Endothelial cell of umbilical vein (primary cell): ENCODE data around the gene MTTP. TPM values are rescaled to one million over a fixed set of nuclear protein-coding genes. Genes with fewer than 3 reads are reported as not detected.

Experiments
- BruUV-seq: library from RNA; stranded (reverse); fragments of 400-500 nt; replicated peaks from 2 replicates; lab custom pipeline; 2021; lab: Mats Ljungman, UMichigan
- CTCF ChIA-PET: fragments of 300-600, 350-600 bp; sonication (Branson Sonifier 250); formaldehyde crosslinking; loops from one replicate; lab custom pipeline; 2021; ENCODE audit warnings: antibody characterized with exemption, inconsistent platforms; lab: Charles Lee
- POLR2A ChIA-PET: fragments of 300-600, 350-600 bp; sonication (Branson Sonifier 250); formaldehyde crosslinking; loops from one replicate; lab custom pipeline; 2021; ENCODE audit warnings: antibody characterized with exemption, inconsistent platforms; lab: Charles Lee
- DNase-seq: peaks from one replicate; pipeline ENCODE4 v3.0.0-alpha.2; 2011; ENCODE audit warnings: low read depth, low spot score
- FAIRE-seq: peaks from 2 replicates; lab custom pipeline; 2011; peaks lifted over from hg19 to GRCh38; lab: Jason Lieb, UNC
- H2AFZ ChIP-seq: 2 replicates; pipeline ENCODE4 v1.6.0; 2012; ENCODE audit warnings: low read depth, low read length, control low read depth, inconsistent platforms
- H3K27ac ChIP-seq: 2 replicates; pipeline ENCODE4 v1.5.1; 2011; ENCODE audit warnings: low read depth, mild to moderate bottlenecking, control low read depth, low read length, moderate library complexity; ENCODE audit not compliant: insufficient read depth
- H3K27me3 ChIP-seq, 2 experiments: 2 replicates each; pipeline versions ENCODE4 v1.6.0 to v1.6.1; 2011; ENCODE audit warnings: low read length in 2 of 2, mixed read lengths in 1 of 2; ENCODE audit not compliant: control insufficient read depth in 2 of 2, insufficient read depth in 2 of 2
- H3K36me3 ChIP-seq, 2 experiments: 2 replicates in 1 of 2; 3 replicates in 1 of 2; pipeline ENCODE4 v1.5.1; 2011; ENCODE audit warnings: low read length in 2 of 2, mild to moderate bottlenecking in 1 of 2, moderate library complexity in 1 of 2; ENCODE audit not compliant: control insufficient read depth in 2 of 2, insufficient read depth in 2 of 2; ENCODE audit errors: extremely low read depth in 1 of 2
- H3K4me1 ChIP-seq: 3 replicates; pipeline ENCODE4 v1.5.1; 2011; ENCODE audit warnings: mild to moderate bottlenecking, low read length; ENCODE audit not compliant: control insufficient read depth, insufficient read depth; ENCODE audit errors: extremely low read depth
- H3K4me2 ChIP-seq: 2 replicates; pipeline ENCODE4 v1.6.1; 2011; ENCODE audit warnings: low read length, control low read depth, mixed read lengths; ENCODE audit not compliant: insufficient read depth
- H3K4me3 ChIP-seq, 3 experiments: fragments of 200-600 bp in 1 of 3; sonication (generic), shearing (Covaris generic) in 1 of 3; replicated peaks in 1 of 3; 2 replicates each; pipeline ENCODE4 v1.5.1; 2011 to 2016; ENCODE audit warnings: control low read depth in 3 of 3, low read length in 3 of 3, mild to moderate bottlenecking in 2 of 3, inconsistent platforms in 1 of 3, low read depth in 1 of 3, moderate library complexity in 1 of 3; ENCODE audit not compliant: insufficient read depth in 1 of 3
- H3K79me2 ChIP-seq: 2 replicates; pipeline ENCODE4 v1.6.0; 2012; ENCODE audit warnings: low read length, inconsistent platforms; ENCODE audit not compliant: control insufficient read depth, insufficient read depth
- H3K9ac ChIP-seq: replicated peaks from 2 replicates; pipeline ENCODE3; 2011; ENCODE audit warnings: low read length, control low read depth; ENCODE audit not compliant: insufficient read depth; ENCODE audit errors: extremely low read depth
- H3K9me1 ChIP-seq: replicated peaks from 3 replicates; pipeline ENCODE4 v1.6.0; 2011; ENCODE audit warnings: mild to moderate bottlenecking, low read length; ENCODE audit not compliant: control insufficient read depth, insufficient read depth; ENCODE audit errors: extremely low read depth
- H3K9me3 ChIP-seq: replicated peaks from 2 replicates; pipeline ENCODE4 v1.5.1; 2012; ENCODE audit warnings: low read length, inconsistent platforms; ENCODE audit not compliant: control insufficient read depth, insufficient read depth
- H4K20me1 ChIP-seq: replicated peaks from 2 replicates; pipeline ENCODE3; 2011; ENCODE audit warnings: mild to moderate bottlenecking, low read length; ENCODE audit not compliant: control insufficient read depth, insufficient read depth; ENCODE audit errors: extremely low read depth
- EZH2 ChIP-seq: IDR thresholded peaks from 2 replicates; pipeline ENCODE4 v1.6.1; 2012; ENCODE audit warnings: borderline replicate concordance, low read depth, mild to moderate bottlenecking, moderate library complexity, low read length, inconsistent platforms; ENCODE audit not compliant: severe bottlenecking
- FOS ChIP-seq: IDR thresholded peaks from 2 replicates; pipeline ENCODE4 v1.6.1; 2011; ENCODE audit warnings: mild to moderate bottlenecking, low read length, moderate library complexity, borderline replicate concordance; ENCODE audit not compliant: insufficient read depth
- GATA2 ChIP-seq: IDR thresholded peaks from 2 replicates; pipeline ENCODE4 v1.7.0; 2011; ENCODE audit warnings: low read depth, mild to moderate bottlenecking, moderate library complexity, mixed read lengths, low read length; ENCODE audit not compliant: insufficient read length, insufficient read depth
- JUN ChIP-seq: IDR thresholded peaks from 2 replicates; pipeline ENCODE4 v1.6.1; 2011; ENCODE audit warnings: borderline replicate concordance, low read depth; ENCODE audit not compliant: insufficient read length, insufficient read depth
- MYC ChIP-seq: IDR thresholded peaks from one replicate; pipeline ENCODE4 v1.6.1; 2011; ENCODE audit warnings: mild to moderate bottlenecking, low read depth, low read length
- POLR2A ChIP-seq: IDR thresholded peaks from 2 replicates; pipeline ENCODE4 v1.6.1; 2012; ENCODE audit warnings: low read depth, mild to moderate bottlenecking, control low read depth, low read length
- POLR2AphosphoS5 ChIP-seq: IDR thresholded peaks from 2 replicates; pipeline ENCODE4 v1.6.1; 2012; ENCODE audit warnings: low read depth, mild to moderate bottlenecking, control low read depth, low read length, moderate library complexity; ENCODE audit not compliant: insufficient read depth
- dilution Hi-C: fragments of 300-500 bp; cut with MboI; formaldehyde crosslinking; loops from one replicate; pipeline ENCODE4 v1.15.0; 2019; ENCODE audit warnings: low sequenced_read_pairs; ENCODE audit not compliant: extremely low pct_ligation_motif_present
- intact Hi-C: fragments of 100-400 bp; cut with micrococcal nuclease; formaldehyde crosslinking; loops from one replicate; pipeline ENCODE4 v1.10.0; 2022
- polyA plus RNA-seq, 4 experiments: library from polyadenylated mRNA; depleted of rRNA in 3 of 4; stranded (reverse) in 3 of 4; unstranded in 1 of 4; fragments of >200 nt; gene quantifications; 2 replicates each; pipeline versions ENCODE4 v1.2.1 to v1.2.3, GENCODE V29; 2011 to 2012; ENCODE audit warnings: missing spikeins in 1 of 4
- total RNA-seq: library from RNA; stranded (reverse); gene quantifications from 2 replicates; pipeline ENCODE4 v1.2.3, GENCODE V29; 2021
- TF ChIP-seq, protein P1 (sequence below): IDR thresholded peaks from 2 replicates; pipeline ENCODE4 v1.6.1; 2011; ENCODE audit not compliant: insufficient read depth, insufficient read length
- TF ChIP-seq, protein P2 (sequence below), 2 donors: IDR thresholded peaks; 1 replicate in 1 of 2; 2 replicates in 1 of 2; pipeline ENCODE4 v1.5.1; 2011; ENCODE audit warnings: low read length in 2 of 2, mild to moderate bottlenecking in 2 of 2, moderate library complexity in 2 of 2, control low read depth in 1 of 2, inconsistent platforms in 1 of 2, low read depth in 1 of 2; ENCODE audit not compliant: insufficient read depth in 1 of 2; ENCODE audit errors: extremely low read depth in 1 of 2

The MTTP gene
- total and polyA plus RNA-seq, 2 donors (not counting 3 experiments of a cell fraction or from before 2014, with no cell fraction given): not detected

DNA sequence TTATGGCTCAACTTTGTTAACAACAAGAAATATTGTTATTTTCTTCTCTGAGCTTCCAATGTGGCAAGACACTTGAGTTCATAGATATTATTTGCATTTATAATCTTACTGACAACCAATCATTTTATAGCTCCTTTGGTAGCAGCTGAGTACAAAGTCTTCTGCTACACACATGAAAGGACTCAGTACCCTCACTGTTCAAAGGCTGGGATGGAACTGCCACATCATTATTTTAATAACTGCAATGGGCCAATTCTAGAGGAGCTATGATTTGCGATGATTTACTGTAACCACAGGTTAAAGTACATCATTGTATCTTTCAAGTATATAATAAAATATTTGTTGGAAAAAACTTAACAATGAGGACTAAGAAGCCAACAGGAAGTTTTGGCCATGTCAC is 10.9 kb downstream of the MTTP start:
- Histone ChIP-seq H3K9me3 (no peaks in the 10 kb centered on the region), H3K79me2 (no peaks in the 10 kb centered on the region), H3K9me1 (no peaks in the 10 kb centered on the region), H3K36me3 (no peaks in the 10 kb centered on the region), H4K20me1 (no peaks in the 10 kb centered on the region), H3K4me3 (no peak overlapping the region), H2AFZ (no peak overlapping the region), H3K9ac (no peak overlapping the region), H3K4me2 (no peak overlapping the region), H3K4me1 (no peaks in the 10 kb centered on the region), H3K27me3 (peaks cover 0 to 8% of the 10 kb centered on the region in 2 experiments), H3K27ac (no peak overlapping the region)
- CTCF ChIA-PET: interaction anchor here (1.4 kb wide), 1 partner anchor 18 kb away, joined by 3 read pairs; no protein-coding TSS in a partner anchor
- TF ChIP-seq, protein P1, sequence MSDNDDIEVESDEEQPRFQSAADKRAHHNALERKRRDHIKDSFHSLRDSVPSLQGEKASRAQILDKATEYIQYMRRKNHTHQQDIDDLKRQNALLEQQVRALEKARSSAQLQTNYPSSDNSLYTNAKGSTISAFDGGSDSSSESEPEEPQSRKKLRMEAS: no peak
- no peak for TF ChIP-seq POLR2A
- no peak for TF ChIP-seq EZH2
- TF ChIP-seq, protein P2, sequence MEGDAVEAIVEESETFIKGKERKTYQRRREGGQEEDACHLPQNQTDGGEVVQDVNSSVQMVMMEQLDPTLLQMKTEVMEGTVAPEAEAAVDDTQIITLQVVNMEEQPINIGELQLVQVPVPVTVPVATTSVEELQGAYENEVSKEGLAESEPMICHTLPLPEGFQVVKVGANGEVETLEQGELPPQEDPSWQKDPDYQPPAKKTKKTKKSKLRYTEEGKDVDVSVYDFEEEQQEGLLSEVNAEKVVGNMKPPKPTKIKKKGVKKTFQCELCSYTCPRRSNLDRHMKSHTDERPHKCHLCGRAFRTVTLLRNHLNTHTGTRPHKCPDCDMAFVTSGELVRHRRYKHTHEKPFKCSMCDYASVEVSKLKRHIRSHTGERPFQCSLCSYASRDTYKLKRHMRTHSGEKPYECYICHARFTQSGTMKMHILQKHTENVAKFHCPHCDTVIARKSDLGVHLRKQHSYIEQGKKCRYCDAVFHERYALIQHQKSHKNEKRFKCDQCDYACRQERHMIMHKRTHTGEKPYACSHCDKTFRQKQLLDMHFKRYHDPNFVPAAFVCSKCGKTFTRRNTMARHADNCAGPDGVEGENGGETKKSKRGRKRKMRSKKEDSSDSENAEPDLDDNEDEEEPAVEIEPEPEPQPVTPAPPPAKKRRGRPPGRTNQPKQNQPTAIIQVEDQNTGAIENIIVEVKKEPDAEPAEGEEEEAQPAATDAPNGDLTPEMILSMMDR (IDR thresholded peaks at IDR 0.05; ENCODE audit: extremely low read depth in 1 of 2, insufficient read depth in 1 of 2, low read depth in 1 of 2, low read length in 2 of 2): no peak
- TF ChIP-seq FOS: no peak
- FAIRE-seq: no peak
- DNase-seq: no peak
- intact Hi-C loops: no loop called here
- dilution Hi-C loops: no loop called here
- no TSS peak for BruUV-seq
- POLR2A ChIA-PET: no interaction called here

DNA sequence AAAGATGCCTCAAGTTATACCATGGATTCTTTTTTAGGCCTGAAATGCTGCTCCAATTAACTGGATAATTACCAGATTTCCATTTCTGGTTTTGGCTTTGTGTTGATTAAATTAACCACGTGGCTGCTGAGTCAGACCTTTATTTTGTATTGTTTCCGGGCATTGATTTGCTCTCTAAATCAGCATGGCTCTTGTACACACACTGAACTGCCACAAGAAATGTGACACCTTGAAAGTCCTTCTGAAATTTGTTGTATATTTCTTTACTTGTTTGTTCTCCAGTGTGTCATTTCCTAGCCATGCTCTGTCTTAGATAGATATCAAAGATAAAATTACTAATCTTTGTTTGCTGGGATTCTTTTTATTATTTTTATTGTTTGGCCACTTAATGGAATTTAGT is 11.7 kb downstream of the MTTP start:
- dilution Hi-C loops: no loop called here
- H3K4me2 ChIP-seq: no peak overlapping the region
- no TSS peak for BruUV-seq
- no peak overlapping the region for H3K4me3 ChIP-seq
- H3K27me3 ChIP-seq: peaks cover 0 to 8% of the 10 kb centered on the region in 2 experiments
- no peak overlapping the region for H3K9ac ChIP-seq
- no peaks in the 10 kb centered on the region for H4K20me1 ChIP-seq
- no peaks in the 10 kb centered on the region for H3K36me3 ChIP-seq
- no peak overlapping the region for H3K27ac ChIP-seq
- FAIRE-seq: no peak
- H3K79me2 ChIP-seq: no peaks in the 10 kb centered on the region
- ChIA-PET POLR2A (no interaction called here), CTCF (no interaction called here)
- DNase-seq: no peak
- H2AFZ ChIP-seq: no peak overlapping the region
- TF ChIP-seq EZH2: no peak
- TF ChIP-seq GATA2: no peak
- TF ChIP-seq, protein P1: no peak
- TF ChIP-seq POLR2AphosphoS5: no peak
- no peak for TF ChIP-seq JUN
- no peak for TF ChIP-seq POLR2A
- TF ChIP-seq MYC: no peak
- TF ChIP-seq, protein P2 (IDR thresholded peaks at IDR 0.05; ENCODE audit: extremely low read depth in 1 of 2, insufficient read depth in 1 of 2, low read depth in 1 of 2, low read length in 2 of 2): no peak
- no peak for TF ChIP-seq FOS
- H3K4me1 ChIP-seq: no peaks in the 10 kb centered on the region
- no peaks in the 10 kb centered on the region for H3K9me1 ChIP-seq
- no peaks in the 10 kb centered on the region for H3K9me3 ChIP-seq
- intact Hi-C loops: no loop called here
